Inferior parietal cortex (tissue), 1 donor: ENCODE data around the gene GFRAL.
A peak's percentile ranks its signal among the peaks of the same experiment; 100 is the strongest.

Source experiments
- DNase-seq: peaks from one replicate; pipeline ENCODE4 v3.0.0-alpha.2; 2016; ENCODE audit errors: extremely low spot score

The GFRAL gene

GRCh38 chr6:55433446-55434130 is 106.3 kb downstream of the GFRAL start:
- no peak for DNase-seq

GRCh38 chr6:55437141-55437540 is 109.9 kb downstream of the GFRAL start:
- no peak for DNase-seq

DNA sequence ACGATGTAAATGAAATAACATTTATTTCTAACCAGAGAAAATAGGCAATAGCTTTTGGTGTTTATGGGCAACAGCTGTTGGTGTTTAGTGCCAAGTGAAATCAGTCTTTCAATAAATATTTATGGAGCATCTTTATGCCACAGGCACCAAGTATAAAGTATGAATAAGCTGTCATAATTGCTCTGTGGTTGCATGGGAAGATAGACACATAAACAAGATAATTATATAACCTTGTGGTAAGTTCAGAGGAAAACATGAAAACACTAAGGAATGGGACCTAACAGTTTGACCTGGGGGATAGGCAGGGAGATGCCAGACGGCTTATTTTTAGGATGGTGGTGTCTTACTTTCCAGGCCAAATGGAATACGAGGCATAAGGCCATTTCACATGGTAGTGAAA is 110.9 kb downstream of the GFRAL start:
- DNase-seq: no peak

DNA sequence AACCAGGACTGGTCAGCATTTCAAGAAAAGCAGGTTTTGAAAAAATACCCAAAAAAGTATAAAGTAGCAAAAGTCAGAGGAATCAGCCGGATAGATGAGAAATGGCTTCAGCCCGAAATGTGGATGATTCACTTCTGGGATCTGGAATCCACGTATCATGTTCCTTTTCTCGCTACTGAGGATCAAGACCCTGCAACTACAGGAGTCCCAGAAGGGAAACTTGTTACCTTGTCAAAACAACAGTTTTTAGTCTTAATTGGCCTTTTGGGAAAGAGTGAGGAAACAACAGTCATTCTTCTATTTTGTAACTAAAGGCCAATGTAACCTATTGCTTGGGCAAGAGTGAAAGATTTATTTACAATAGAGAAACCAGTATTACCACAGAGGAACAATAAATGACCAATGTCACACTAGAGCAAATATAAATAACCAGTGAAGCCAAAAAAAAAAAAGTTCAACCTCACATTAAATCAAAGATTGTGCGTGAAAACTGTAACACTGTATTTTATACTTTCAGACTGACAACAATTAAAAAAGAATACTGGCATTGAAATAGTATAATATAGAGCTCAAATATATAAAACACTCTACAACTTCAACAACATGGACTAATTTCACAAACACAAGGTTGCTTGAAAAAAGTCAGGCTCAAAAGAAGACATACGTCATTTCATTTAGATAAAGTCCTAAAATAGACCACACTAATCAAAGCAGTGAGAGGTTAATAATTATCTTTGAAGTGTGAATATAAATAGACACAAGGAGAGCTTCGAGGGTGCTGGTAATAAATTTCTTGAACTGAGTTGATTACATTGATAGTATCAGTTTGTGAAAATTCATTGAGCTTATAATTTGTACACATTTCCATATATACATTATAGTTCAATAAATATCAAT is 116.2 kb downstream of the GFRAL start:
- no peak for DNase-seq

- peak; percentile 68 for DNase-seq
Observed at GRCh38 chr6:55445648-55446204, 118.5 kb downstream of the GFRAL start.

- DNase-seq: no peak
Observed at GRCh38 chr6:55447891-55448290, 120.6 kb downstream of the GFRAL start.

DNA sequence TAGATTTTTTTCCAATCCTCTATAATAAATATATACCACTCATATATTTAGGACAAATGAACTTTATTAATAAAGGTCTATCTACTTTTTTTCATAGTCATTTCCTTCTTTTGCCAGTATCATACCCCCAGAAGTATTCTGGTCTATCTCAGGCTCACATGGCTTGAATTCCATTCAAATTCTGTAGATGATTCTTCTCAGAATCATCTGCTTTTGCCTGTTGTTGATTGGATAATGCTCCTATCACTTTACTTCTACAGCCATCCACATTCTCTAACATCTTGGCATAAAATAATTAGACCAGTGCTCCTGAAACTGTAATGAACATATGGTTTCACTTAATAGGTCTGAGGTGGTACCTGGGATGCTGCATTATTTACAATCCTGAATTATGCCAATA is 121.2 kb downstream of the GFRAL start:
- DNase-seq: no peak

GRCh38 chr6:55449225-55449624 is 122.0 kb downstream of the GFRAL start:
- DNase-seq: no peak

DNA sequence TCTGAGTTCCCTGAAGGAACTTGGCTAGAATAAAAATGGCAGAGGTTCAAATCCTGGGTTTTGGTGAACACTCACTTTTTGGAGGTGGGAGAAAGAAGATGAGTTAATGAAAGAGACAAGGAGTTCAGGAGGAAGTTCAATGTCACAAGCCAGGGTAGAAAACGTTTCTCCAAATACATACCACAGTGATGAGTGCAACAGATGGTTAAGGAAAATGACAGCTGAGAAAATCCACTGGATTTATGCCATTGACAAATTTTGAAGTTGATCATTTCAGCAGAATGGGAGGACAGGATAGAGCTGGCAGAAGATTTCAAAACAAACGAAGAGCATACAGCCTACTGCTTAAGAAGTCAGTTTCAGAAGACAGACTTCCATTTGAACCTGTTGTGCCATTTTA is 122.7 kb downstream of the GFRAL start:
- no peak for DNase-seq
